GM18526 (cell line): Measurements from ENCODE around the gene HHIPL2.

Experiments
- POLR2A ChIP-seq: IDR thresholded peaks from 3 replicates; pipeline ENCODE4 v1.6.1; 2011; ENCODE audit not compliant: insufficient read length; ENCODE audit errors: extremely low read depth

The HHIPL2 gene

GRCh38 chr1:222547944-222548671 is at the start of gene HHIPL2:
Gene HHIPL2 (minus strand): TSS chr1:222548104. CDS start chr1:222548044, 60 bp downstream.
- no peak for TF ChIP-seq POLR2A

GRCh38 chr1:222596696-222597095 is 48.8 kb upstream of the HHIPL2 start:
- TF ChIP-seq POLR2A = no peak

- TF ChIP-seq POLR2A = no peak
Observed at GRCh38 chr1:222594789-222595188, 46.9 kb upstream of the HHIPL2 start.

- no peak for TF ChIP-seq POLR2A
Observed at GRCh38 chr1:222592171-222592570, 44.3 kb upstream of the HHIPL2 start.

- TF ChIP-seq POLR2A = peak; percentile 55
Observed at GRCh38 chr1:222589462-222590302, 41.8 kb upstream of the HHIPL2 start, which contains the start of gene TAF1A. Gene TAF1A (minus strand): TSS chr1:222589933.

GRCh38 chr1:222588135-222588534 is 40.2 kb upstream of the HHIPL2 start:
- TF ChIP-seq POLR2A = no peak

GRCh38 chr1:222586842-222587241 is 38.9 kb upstream of the HHIPL2 start:
- no peak for TF ChIP-seq POLR2A

DNA sequence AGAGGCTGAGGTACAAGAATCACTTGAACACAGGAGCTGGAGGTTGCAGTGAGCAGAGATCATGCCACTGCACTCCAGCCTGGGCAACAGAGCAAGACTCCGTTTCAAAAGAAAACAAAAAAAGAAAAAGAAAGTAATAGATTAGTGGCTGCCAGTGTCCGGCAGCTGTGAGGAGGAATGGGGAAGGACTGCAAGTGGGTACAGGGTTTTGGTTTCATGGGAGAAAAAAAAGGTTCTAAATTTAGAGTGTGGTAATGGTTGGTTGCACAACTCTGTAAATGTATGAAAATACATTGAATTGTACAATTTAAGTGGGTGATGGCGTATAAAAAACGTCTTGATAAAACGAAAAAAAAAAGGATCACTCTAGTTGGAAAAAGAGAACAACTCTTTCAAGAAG is 35.2 kb upstream of the HHIPL2 start:
- TF ChIP-seq POLR2A = no peak

DNA sequence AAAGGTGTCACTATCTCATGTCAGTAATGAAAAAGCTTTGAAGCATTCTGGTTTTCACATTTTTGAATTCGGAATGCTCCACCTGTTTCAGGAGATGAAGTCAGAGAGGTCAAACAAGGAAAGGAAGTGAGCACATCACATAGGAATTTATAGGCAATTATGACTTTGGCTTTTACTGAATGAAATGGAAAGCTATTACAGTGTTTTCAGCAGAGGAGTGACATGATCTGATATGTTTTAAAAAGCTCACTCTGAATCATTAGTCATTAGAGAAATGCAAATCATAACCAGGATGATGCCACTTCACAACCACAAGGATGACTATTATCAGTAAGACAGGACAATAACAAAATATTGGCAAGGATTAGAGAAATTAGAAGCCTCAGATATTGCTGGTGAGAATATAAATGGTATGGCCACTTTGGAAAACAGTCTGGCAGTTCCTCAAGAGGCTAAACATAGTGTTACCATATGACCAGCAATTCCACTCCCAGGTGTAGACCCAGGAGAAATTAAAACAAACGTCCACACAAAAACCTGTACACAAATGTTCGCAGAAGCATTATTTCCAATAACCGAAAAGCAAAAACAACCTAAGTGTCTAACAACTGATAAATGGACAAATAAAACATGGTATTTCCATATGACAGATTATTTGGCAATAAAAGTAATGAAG is 34.3 kb upstream of the HHIPL2 start:
- no peak for TF ChIP-seq POLR2A

DNA sequence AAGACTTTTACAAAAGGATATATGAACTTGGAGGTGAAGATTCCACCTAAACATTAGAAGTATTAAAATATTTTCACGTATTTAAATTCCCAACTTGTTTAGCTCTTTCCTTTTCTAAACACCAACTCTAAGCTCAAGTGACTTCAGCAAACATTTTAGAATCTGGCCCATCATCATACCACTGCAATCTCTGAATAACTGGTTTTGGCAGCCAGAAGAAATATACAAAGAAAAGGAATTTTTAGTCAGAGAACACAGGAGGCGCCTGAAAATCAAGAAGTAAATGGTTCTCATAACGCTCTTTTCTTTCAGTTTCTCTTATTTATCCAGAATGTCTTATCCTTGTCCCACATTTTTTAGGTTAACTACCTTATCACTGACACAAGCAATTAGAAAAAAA is 31.4 kb upstream of the HHIPL2 start:
- TF ChIP-seq POLR2A = no peak

GRCh38 chr1:222570837-222571236 is 22.9 kb upstream of the HHIPL2 start:
- no peak for TF ChIP-seq POLR2A

- no peak for TF ChIP-seq POLR2A
Observed at GRCh38 chr1:222561656-222562055, 13.8 kb upstream of the HHIPL2 start.

- TF ChIP-seq POLR2A = no peak
Observed at GRCh38 chr1:222557574-222557973, 9.7 kb upstream of the HHIPL2 start.

- TF ChIP-seq POLR2A = no peak
Observed at GRCh38 chr1:222557148-222557547, 9.2 kb upstream of the HHIPL2 start.

- TF ChIP-seq POLR2A = no peak
Observed at GRCh38 chr1:222555992-222556615, 8.2 kb upstream of the HHIPL2 start.
